GM20000 (cell line): ENCODE results near the gene INTS1.

Experiments
- DNase-seq: peaks from one replicate; pipeline ENCODE4 v3.0.0; 2012; ENCODE audit warnings: low spot score
- TF ChIP-seq, protein P1 (sequence below): IDR thresholded peaks from 2 replicates; pipeline ENCODE4 v1.5.1; 2012; ENCODE audit warnings: mild to moderate bottlenecking, control low read depth; ENCODE audit errors: extremely low read depth, missing control alignments

INTS1 gene

DNA sequence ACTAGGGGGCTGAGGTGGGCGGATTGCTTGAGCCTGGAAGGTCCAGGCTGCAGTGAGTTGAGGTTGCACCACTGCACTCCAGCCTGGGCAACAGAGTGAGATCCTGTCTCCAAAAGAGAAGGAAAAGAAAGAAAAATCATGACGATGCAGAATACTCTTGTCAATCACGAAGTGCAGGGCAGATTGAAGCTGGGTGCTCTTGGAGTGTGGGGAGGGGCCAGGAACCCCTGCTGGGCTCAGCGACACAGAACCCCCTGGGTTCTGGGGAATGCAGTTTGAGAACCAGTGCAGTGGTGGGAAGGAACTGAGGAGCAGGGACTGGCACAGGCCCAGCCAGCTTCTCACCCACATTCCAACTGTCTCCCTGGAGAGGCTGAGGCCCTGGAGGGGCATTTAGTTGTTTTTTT lies 10.8 kb upstream of the INTS1 start:
- DNase-seq: no peak
- TF ChIP-seq, protein P1, sequence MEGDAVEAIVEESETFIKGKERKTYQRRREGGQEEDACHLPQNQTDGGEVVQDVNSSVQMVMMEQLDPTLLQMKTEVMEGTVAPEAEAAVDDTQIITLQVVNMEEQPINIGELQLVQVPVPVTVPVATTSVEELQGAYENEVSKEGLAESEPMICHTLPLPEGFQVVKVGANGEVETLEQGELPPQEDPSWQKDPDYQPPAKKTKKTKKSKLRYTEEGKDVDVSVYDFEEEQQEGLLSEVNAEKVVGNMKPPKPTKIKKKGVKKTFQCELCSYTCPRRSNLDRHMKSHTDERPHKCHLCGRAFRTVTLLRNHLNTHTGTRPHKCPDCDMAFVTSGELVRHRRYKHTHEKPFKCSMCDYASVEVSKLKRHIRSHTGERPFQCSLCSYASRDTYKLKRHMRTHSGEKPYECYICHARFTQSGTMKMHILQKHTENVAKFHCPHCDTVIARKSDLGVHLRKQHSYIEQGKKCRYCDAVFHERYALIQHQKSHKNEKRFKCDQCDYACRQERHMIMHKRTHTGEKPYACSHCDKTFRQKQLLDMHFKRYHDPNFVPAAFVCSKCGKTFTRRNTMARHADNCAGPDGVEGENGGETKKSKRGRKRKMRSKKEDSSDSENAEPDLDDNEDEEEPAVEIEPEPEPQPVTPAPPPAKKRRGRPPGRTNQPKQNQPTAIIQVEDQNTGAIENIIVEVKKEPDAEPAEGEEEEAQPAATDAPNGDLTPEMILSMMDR: no peak

DNA sequence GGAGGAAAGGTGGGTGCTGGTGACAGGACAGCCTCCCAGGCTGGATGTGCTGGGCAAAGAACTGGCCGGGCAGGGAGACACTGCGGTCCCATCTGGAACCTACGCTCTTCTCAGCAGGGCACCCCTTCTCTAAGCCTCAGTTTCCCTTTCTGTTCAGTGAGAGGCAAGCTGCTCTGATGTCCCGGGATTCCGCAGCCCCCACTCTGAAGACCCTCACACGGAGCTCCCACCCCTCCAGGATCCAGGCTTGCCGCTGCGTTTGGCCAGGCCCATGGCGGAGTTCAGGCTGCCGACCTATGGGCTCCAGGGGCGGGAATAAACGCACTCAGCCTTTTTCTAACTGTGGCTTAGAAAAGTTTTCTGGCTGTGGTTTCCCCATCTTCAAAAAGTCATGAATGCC lies 10.2 kb upstream of the INTS1 start:
- DNase-seq: no peak
- TF ChIP-seq, protein P1: no peak

DNA sequence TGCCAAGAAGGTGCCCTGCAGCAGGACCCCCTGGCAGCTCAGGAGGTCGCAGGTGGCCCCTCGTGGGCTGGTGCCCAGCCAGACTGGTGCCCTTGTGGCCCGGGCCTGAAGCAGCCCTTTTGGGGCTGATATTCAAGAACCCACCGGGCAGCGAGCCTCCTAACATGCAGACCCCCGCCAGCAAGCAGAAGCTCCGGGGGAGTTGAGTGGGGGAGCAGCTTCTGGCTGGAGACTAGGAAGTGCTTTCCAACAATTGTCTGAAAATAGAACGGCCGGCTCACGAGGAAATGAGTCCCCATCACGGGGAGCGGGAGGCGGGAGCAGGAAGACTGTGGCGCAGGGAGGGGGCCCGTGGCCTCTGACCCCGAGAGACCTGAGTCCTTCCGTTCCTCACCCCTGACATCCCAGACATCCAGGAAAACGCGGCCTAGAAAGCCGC lies 9.5 kb upstream of the INTS1 start:
- DNase-seq: no peak
- TF ChIP-seq, protein P1: no peak

DNA sequence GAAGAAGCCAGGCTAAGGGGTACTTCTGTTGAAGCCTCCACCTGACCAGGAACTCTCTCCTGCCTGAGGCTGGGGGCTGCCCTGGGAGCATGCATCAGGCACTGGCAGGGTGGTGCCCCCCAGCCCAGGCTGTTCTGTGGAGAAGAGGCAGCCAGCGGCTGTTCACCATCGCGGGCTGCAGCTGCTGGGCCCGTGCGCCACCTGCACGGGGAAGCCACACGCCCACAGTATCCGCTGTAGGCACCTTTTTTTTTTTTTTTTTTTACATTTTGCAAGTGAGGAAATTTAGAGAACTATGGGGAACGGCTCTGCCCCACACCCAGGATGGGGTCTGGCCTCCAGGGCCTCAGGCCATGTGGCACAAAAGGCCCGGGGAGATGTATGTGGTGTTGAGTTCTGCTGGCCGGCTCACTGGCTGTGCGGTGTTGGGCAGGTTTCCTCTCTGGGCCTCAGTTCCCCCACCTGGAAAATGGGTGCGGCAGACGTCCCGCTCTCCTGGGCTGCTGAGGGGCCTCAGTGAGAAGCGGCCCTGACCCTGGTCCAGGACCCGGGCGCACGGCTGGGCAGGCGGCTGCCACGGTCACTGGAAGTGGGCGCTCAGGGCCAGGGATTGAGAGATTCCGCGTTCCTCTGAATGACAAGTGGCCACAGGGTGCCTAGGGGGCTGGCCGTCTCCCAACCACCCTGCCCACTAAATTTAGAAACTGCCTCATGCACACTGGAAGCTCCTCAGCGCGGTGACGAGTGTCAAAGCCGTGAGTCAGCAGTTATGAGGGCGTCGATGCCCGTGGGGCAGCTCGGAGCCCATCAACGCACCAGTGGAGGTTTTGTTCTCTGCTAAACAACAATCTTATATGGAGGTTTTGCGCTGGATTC lies 8.8 kb upstream of the INTS1 start:
- TF ChIP-seq, protein P1: no peak
- peak; percentile 76 for DNase-seq

- no peak for DNase-seq
- TF ChIP-seq, protein P1: no peak
These were observed 7.5 kb upstream of the INTS1 start for GRCh38 chr7:1511444-1512422.

- DNase-seq: no peak
These were observed 6.6 kb upstream of the INTS1 start for GRCh38 chr7:1510780-1511154.

More at GRCh38 chr7:1510780-1511154, 6.6 kb upstream of the INTS1 start:
- TF ChIP-seq, protein P1: no peak
